ENCODE results near the gene TMEFF2. TPM values are rescaled to one million over a fixed set of nuclear protein-coding genes. Genes with fewer than 3 reads are reported as not detected.
"Not testable (repeated sequence)": the region's sequence is repeated elsewhere in the genome, so short reads cannot be mapped to it uniquely, and the experiment has no call there.

TMEFF2 gene
- total RNA-seq, 2 donors from 2014 or later, result 0.09 to 0.50 TPM

DNA sequence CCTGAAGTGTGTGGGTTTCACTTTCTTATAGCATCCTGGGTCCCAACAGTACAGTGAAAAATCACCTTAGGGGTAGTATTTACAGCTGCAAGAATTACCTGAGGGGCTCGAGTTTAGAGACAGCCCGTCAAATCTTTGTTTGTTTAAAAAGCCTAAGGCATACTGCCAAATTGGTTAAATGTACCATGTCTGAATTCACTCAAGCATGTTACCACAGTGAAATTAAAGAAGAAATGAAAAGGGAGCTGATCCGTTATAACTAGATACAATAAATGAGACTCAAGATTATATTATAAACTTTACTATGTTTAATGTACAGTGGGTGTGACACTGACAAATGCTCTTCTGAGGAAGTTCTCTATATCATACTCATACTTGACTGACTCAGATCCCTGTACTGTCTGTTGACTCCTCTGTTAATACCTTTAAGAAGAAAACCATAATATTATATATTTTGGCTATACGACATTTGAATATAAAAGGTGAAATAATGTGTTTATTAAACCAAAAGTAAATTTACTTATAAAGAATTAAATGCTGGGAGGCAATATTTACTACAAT is 107.3 kb downstream of the TMEFF2 start:
- intact Hi-C loops (cut with DNase I, micrococcal nuclease), result no loop called here
- no peak for DNase-seq
- ATAC-seq, result peak; percentile 48

DNA sequence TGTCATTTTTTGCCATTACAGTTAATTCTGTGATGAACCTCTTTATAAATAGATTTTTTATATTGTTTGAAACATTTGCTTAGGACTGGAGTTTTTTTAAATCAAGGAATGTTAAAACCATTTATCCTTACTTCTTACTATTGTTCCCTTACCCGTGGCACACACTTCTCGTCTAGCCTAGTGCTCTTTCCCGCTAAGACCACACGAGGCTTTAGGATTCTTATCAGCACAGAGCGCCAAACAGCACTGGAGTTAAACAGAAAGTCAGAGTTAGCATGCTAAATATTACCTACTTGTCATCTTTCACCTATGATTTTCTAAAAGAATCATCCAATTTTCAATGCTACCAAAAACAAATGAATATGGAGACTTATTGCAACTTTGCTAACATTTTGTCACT is 112.6 kb downstream of the TMEFF2 start:
- DNase-seq (no peak), ATAC-seq (no peak)
- intact Hi-C loops (cut with DNase I, micrococcal nuclease), result no loop called here

DNA sequence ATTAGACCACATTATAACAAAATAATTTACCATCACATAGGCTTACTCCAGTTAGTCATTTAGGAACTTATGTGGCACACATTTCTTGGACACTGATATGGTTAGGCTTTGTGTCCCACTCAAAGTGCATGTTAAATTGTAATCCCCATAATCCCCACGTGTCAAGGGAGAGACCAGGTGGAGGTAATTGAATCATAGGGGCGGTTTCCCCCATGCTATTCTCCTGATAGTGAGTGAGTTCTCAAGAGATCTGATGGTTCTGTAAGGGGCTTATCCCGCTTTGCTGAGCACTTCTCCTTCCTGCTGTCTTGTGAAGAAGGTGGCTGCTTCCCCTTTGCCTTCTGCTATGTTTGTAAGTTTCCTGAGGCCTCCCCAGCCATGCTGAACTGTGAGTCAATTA is 114.6 kb downstream of the TMEFF2 start:
- ATAC-seq; intact Hi-C loops (cut with DNase I, micrococcal nuclease); DNase-seq: not testable (repeated sequence)

DNA sequence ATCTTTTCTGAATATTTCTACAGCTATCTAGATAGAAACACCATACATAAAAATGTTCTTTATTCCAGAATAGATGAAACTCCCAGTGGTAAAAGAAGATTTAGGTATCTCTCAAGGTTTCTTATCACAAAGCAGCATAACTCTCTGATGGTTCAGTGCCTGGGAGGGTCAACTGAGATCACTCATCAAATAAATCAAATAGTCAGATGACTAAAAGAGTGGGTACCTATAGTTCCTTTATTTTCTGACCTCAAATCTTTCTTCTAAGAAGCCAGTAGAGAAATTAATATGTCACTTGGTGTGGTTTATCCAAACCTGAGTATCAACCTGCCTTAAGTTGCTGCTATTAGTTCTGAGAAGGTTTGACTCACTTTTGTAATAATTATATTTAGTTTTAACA is 120.9 kb downstream of the TMEFF2 start:
- ATAC-seq (no peak), DNase-seq (no peak)
- intact Hi-C loops (cut with DNase I, micrococcal nuclease), result no loop called here

DNA sequence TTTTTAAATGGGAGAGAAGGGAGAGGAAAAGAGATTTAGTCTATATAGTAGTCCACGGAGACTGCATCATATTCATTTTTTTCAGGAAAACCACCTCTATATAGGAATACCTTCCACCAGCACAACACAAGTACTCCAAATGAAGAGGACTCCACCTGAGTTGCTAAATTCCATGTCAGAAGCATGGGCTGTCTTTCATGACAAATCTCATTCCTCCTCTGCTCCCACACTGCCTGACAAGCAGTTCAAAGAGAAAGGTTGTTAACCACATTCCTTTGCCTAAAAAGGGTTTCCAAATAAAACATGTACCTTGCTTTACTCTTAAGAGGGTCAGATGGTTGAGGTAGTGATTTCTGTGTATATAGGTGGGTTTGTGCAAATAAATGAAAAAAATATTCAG is 122.0 kb downstream of the TMEFF2 start:
- DNase-seq, result no peak
- no peak for ATAC-seq
- intact Hi-C loops (cut with DNase I, micrococcal nuclease), result no loop called here

DNA sequence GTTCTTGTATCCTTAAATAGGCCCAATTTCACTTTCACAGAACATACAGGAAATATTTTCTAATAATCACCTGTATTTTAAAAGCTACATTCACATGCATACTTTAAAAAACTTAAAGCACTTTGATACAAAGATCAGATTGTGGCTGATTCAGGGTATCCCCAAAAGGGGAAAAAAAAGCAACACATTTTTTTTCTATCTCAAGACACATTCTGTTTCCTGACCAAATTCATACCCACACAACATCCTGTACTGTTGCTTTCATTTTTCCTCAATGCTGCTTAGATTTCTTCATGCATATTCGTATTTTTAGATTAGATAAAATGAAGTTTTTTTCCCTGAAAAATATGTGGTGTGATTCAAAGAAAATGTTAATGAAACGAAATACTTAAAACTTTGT is 122.5 kb downstream of the TMEFF2 start:
- intact Hi-C loops (cut with DNase I, micrococcal nuclease), result no loop called here
- no peak for DNase-seq
- no peak for ATAC-seq

DNA sequence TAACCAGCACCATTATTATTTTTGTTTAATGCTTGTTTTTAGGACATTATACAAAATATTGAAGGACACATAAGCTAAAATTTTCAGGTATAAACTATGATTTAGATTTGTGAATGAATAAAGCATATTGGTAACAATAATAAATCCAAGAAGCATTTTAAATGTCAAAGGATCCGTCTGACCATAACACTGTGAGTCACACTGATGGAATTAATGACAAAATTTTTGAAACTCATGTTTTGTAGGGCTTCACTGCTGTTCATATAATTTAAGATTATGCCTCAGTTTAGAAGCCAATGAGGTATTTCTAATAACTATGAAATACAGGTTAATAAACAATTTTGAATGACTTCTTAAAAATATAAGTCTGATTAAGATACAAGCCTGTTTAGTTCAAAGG is 124.6 kb downstream of the TMEFF2 start:
- DNase-seq, result no peak
- no peak for ATAC-seq
- intact Hi-C loops (cut with DNase I, micrococcal nuclease), result no loop called here

DNA sequence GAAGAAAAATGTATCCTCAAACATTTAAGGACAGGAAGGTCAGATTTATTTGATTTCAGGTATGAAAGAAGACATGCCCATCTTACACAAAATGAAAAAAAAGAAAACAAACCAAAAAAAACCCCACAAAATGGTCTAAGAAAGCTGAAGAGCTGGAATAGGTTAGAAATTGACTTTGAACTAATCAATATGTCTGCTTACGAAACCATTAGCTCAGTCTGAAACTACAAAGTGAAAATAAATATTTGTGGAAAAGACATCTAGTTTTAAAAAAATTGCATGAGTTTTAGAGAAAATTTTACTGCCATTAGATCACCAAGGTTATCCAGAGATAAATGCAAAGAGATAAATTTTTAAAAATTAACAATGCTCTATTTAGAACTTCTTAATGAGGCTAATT is 125.3 kb downstream of the TMEFF2 start:
- DNase-seq (no peak), ATAC-seq (no peak)
- intact Hi-C loops (cut with DNase I, micrococcal nuclease), result no loop called here

DNA sequence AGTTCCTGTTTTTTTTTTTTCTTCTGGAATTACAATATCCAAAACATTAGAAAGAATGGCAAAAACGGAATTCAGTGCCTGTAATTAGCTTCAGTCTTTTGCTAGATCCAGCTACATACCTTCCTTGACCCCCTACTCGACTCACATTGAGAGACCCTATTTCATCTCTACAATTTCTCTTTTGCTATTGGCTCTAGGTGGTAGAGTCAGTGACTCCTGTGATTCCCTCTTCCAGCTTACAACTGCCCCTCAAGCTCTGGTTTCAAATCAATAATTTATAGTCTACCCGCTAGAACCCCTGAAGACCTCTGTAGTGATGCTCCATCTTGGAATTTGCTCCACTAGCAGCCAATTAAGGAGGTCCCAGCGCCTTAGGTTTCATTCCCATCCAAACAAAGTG is 125.8 kb downstream of the TMEFF2 start:
- DNase-seq, result no peak
- ATAC-seq, result no peak
- intact Hi-C loops (cut with DNase I, micrococcal nuclease), result no loop called here

DNA sequence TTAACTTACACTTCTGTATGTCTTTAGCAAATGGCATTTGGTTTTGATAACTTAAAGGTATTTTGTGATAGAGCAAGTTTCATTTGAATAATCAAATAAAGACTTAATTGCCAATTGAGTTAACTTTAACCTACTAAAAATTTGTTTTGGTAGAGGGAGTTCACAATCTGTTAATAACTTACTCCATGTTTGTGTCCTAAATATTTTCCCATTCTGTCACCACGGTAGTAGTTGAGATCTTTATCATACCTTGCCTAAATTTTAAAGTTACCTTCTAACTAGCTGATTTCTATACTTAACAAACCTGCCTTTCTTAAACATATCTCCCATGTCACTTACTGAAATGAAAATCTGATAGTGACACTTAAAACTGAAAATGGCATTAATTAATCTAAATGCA is 127.1 kb downstream of the TMEFF2 start:
- DNase-seq (no peak), ATAC-seq (no peak)
- intact Hi-C loops (cut with DNase I, micrococcal nuclease), result no loop called here

DNA sequence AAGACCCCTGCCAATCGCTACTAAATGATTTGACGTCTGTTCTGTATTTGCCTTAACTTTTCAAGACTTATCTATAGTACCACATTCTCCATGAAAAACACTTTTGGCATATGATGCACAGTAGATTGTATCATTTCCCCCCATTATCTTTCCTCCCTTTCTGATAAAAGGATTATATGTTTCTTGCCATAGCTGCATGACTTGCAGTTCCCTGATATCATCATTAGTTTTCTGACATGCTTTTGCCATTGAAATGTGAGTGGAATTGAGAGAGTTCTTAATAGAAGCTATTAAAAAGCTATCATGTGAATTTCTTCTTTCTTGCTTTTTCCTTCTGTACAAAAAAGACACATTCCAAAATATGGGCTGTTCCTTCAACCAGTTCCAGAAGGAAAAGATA is 130.3 kb downstream of the TMEFF2 start:
- intact Hi-C loops (cut with DNase I, micrococcal nuclease), result no loop called here
- no peak for DNase-seq
- no peak for ATAC-seq

DNA sequence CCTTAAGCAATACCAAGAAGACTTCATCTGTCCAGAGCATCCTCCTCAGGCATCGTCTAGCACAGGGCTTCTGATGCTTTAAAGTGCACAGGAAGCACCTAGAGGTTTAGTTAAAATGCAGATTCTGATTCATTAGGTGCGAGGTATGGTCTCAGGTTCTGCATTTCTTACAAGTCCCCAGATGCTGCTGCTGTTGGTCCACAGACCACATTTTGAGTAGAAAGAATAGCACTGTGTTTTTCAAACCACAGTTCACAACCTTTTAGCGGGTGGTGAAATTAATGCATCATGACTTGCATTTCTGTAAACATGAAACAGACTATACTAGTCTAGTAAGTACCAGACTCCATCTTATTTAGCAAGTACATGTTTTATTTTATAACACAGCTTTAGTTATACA is 134.6 kb downstream of the TMEFF2 start:
- ATAC-seq (no peak), DNase-seq (no peak)
- intact Hi-C loops (cut with DNase I, micrococcal nuclease), result no loop called here

DNA sequence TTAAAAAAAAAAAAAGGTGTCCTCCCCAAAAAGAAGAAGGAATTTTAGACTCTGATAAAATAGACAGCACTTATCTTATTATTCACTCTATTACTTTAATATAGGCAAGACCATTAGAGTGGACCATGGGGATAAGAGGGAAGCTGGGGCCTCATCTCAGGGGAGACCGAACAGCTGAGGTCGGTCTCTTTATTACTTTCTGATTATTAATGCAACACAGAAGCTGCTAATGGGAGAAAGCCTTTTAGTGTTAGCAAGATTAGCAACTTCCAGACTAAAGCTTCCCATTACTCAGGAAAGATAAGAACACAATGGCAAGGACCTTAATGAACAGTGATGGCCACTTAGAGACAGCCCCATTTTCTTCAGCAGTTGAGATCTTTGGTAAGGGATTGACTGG is 135.5 kb downstream of the TMEFF2 start:
- no peak for DNase-seq
- no peak for ATAC-seq
- intact Hi-C loops (cut with DNase I, micrococcal nuclease), result no loop called here

DNA sequence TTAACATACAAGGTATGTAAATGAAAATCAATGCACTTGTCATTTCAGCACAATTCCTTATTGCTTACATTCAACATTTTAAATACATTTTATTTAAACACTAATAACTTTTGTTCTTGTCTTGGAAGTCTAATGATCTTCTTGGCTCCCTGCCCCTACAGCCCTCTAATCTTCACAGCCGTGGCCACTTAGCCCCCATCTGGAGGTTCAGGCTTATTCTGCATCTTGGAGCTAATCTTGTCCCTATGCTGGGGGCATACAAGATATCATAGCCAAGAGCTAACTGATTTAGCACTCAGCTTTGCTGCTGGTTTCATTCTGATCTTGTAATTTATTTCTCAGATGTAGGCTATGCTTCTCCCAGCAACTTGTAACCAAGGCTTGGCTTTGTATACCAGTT is 140.8 kb downstream of the TMEFF2 start:
- ATAC-seq (no peak), DNase-seq (no peak)
- intact Hi-C loops (cut with DNase I, micrococcal nuclease), result no loop called here

DNA sequence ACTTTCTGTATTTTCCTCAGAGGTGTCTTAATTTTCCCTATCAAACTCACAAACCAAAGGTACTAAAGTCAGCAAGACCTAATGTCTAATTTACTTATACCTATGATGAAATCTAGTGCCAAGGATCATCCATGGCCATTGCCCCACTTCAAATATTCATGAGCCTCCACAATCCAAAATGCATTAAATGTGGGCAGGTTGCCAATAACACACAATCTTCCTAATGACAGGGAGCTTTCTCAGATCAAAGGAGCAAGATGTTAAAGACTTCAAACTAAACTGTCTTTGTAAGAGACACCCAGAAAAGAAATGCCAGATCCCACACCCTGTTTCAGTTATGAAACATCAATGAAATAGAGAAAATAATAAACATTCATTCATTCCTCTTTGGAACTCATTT is 143.2 kb downstream of the TMEFF2 start:
- ATAC-seq (no peak), DNase-seq (no peak)
- intact Hi-C loops (cut with DNase I, micrococcal nuclease), result no loop called here

DNA sequence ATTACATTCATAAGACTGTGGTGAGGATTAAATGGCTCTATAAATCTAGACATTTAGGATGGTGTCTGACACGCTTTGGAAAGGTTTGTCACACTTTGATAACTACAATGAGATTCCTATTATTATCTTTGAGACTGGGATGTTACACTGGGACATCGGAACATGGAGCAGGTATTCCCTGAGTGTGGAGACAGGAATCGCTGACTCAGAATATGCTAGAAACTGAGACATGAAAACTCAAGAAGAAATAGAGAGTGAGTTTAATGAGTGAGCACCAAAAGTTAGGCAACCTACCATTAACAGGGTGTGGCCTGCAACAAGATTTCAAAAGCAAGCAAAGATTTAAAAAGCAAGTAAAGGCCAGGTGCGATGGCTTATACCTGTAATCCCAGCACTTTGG is 145.4 kb downstream of the TMEFF2 start:
- intact Hi-C loops (cut with DNase I, micrococcal nuclease), result no loop called here
- no peak for DNase-seq
- ATAC-seq, result no peak

DNA sequence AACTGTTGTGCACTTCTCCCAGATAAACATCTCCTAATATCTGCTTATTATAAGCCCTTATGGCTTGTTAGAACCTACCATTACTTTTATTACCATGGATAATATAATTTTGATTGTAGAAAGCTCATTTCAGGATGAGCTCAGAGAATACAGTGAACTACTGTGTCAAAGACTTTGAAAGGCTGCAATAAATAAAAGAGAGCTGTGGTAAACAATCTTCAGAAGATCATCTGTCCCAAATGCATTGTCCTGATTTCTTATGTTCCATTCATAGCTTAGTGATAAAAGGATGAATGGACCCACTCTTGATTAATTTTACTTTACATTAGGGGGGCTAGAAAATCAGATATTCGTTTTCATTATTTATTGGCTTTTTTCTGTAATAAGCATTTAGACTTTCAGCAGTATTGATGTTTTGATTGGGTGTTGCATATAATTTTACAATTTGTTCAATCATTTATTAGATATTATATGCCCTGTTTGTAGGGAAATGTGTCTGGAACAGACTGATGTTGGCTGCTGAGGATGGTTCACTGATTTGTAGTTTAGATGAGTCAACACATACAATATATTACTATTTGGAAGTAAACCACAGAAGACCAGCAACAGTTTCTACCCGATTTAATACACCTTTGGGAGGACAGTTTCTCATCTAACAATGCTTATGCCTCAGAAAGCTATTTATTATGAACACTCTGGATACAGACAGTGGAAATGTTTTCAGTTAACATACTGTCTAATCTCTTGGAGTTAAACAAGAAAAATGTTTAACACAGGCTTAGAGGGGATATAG is 147.2 kb downstream of the TMEFF2 start:
- DNase-seq (no peak), ATAC-seq (no peak)
- intact Hi-C loops (cut with DNase I, micrococcal nuclease), result no loop called here

DNA sequence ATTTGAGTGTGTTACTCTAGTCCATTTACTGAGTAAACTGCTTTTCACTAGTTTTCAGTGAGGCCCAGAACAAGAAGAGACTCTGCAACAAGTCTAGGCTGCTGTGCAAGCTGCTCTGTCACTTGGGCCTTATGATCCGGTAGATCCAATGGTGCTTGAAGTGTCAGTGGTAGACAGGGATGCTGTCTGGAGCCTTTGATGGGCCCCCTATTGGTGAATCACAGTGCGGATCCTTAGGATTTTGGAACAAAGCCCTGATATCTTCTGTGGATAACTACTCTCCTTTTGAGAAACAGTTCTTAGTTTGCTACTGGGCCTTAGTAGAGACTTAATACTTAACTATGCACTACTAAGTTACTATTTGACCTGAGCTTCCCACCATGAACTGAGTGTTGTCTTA is 150.2 kb downstream of the TMEFF2 start:
- ATAC-seq, result no peak
- no peak for DNase-seq

DNA sequence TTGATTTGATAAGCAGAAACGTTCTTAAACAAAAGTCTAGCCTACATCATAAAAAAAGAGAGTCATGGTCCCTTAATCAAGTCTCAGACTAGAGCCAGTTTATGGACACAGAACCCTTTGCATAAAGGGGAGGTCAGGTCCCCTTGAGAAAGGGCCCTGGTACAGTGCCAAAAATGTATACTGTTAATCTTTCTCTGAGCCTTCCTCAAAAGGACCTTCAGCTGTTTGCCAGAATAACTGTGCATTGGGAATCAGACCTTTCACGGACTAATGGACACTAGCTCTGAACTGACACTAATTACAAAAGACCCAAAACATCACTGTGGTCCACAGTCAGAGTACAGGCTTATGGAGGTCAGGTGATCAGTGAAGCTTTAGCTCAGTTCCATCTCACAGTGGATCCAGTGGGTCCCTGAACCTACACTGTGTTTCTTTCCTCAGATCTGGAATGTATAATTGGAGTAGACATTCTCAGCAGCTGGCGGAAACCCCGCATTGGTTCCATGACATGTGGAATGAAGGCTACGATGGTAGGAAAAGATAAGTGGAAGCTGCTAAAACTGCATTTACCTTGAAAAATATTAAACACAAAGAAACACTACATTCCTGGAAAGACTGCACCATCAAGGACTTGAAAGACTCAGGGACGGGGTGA is 151.4 kb downstream of the TMEFF2 start:
- intact Hi-C loops (cut with DNase I, micrococcal nuclease), result no loop called here
- ATAC-seq, result no peak
- no peak for DNase-seq

More for the DNA sequence above, 150.2 kb downstream of the TMEFF2 start:
- intact Hi-C loops (cut with DNase I, micrococcal nuclease), result no loop called here

DNA sequence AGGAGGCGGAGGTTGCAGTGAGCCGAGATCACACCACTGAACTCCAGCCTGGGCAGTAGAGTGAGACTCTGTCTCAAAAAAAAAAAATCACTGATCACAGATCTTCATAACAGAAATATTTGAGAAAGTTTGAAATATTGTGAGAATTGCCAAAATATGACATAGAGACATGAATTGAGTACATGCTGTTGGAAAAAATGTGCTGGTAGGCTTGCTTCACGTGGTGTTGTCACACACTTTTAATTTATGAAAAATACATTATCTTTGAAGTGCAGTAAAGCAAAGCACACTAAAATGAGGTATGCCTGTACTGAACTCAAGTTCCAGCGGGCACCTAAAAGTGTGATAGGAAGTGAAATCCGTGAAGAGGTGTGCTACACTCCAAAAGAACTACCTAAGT is 152.6 kb downstream of the TMEFF2 start:
- intact Hi-C loops (cut with DNase I, micrococcal nuclease), result no loop called here
- no peak for DNase-seq

DNA sequence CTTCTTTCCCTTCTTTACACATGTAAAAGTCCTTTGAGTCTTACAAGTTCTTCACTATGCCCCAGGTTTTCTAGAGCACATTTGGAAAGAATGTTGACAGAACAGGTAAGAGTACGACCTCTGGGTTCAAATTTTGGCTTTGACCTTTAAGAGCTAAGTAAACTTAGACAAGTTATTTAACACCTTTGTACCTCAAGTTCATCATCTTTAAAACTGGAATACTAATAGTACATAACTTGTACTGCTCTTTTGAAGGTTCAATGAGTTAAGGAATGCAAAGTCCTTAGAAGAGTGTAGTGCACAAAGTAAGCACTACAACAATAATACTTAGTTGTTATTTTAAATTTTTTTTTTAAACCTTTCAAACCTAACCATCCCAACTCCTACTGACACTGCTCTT is 156.6 kb downstream of the TMEFF2 start:
- no peak for DNase-seq
- intact Hi-C loops (cut with DNase I, micrococcal nuclease), result no loop called here
- ATAC-seq, result no peak

More for the DNA sequence above, 152.6 kb downstream of the TMEFF2 start:
- ATAC-seq, result no peak
